CD4-positive, CD25-positive, alpha-beta regulatory T cell (primary cell): Measurements from ENCODE around the gene PARG. TPM values are rescaled to one million over a fixed set of nuclear protein-coding genes. Genes with fewer than 3 reads are reported as not detected.
"Not testable (repeated sequence)": the region's sequence is repeated elsewhere in the genome, so short reads cannot be mapped to it uniquely, and the experiment has no call there.

ENCODE experiments used
- ATAC-seq, 2 donors: fragments of 150-1000 bp; cut with Tn5 transposase; one replicate each; pipeline ENCODE4 v1.10.0; 2021; ENCODE audit warnings: low read depth in 2 of 2, moderate number of reproducible peaks in 2 of 2, moderate library complexity in 1 of 2
- DNase-seq, 3 donors: peaks; one replicate each; pipeline versions ENCODE4 v3.0.0 to v3.0.0-alpha.2; 2012 to 2022; ENCODE audit warnings: mixed read lengths in 1 of 3
- H3K27ac ChIP-seq: one replicate; pipeline ENCODE4 v1.7.0; 2013; ENCODE audit warnings: mild to moderate bottlenecking, low read length; ENCODE audit not compliant: insufficient read depth, poor library complexity, severe bottlenecking
- H3K27me3 ChIP-seq: one replicate; pipeline ENCODE4 v1.7.0; 2013; ENCODE audit warnings: low read length; ENCODE audit not compliant: control insufficient read depth, insufficient read depth
- H3K36me3 ChIP-seq: one replicate; pipeline ENCODE4 v1.7.0; 2013; ENCODE audit warnings: mild to moderate bottlenecking, low read length, moderate library complexity; ENCODE audit not compliant: control insufficient read depth, insufficient read depth
- H3K4me1 ChIP-seq: 2 replicates; pipeline ENCODE4 v1.7.0; 2013; ENCODE audit warnings: mild to moderate bottlenecking, low read length; ENCODE audit not compliant: insufficient read depth, control insufficient read depth, poor library complexity, severe bottlenecking
- H3K4me3 ChIP-seq: one replicate; pipeline ENCODE4 v1.7.0; 2013; ENCODE audit warnings: low read depth, mild to moderate bottlenecking, low read length, moderate library complexity
- H3K9me3 ChIP-seq, 2 experiments: 1 replicate in 1 of 2; 2 replicates in 1 of 2; pipeline ENCODE4 v1.7.0; 2013; ENCODE audit warnings: low read length in 2 of 2, mild to moderate bottlenecking in 1 of 2, moderate library complexity in 1 of 2; ENCODE audit not compliant: control insufficient read depth in 2 of 2
- H3K27ac Mint-ChIP-seq, 3 donors: one replicate each; pipeline ENCODE4 v1.8.0; 2020 to 2022; ENCODE audit warnings: mild to moderate bottlenecking in 3 of 3, mixed read lengths in 3 of 3, moderate library complexity in 2 of 3
- H3K27me3 Mint-ChIP-seq: one replicate; pipeline ENCODE4 v1.8.0; 2022; ENCODE audit warnings: mild to moderate bottlenecking, mixed read lengths
- H3K36me3 Mint-ChIP-seq: one replicate; pipeline ENCODE4 v1.8.0; 2020; ENCODE audit warnings: mixed read lengths
- H3K4me1 Mint-ChIP-seq, 4 donors: one replicate each; pipeline ENCODE4 v1.8.0; 2020 to 2022; ENCODE audit warnings: mixed read lengths in 4 of 4, mild to moderate bottlenecking in 1 of 4
- H3K4me3 Mint-ChIP-seq, 4 donors: one replicate each; pipeline ENCODE4 v1.8.0; 2020 to 2022; ENCODE audit warnings: mild to moderate bottlenecking in 4 of 4, mixed read lengths in 4 of 4, moderate library complexity in 3 of 4
- H3K9me3 Mint-ChIP-seq, 7 donors: one replicate each; pipeline ENCODE4 v1.8.0; 2020 to 2022; ENCODE audit warnings: mixed read lengths in 7 of 7, mild to moderate bottlenecking in 3 of 7, moderate library complexity in 2 of 7
- polyA plus RNA-seq, 4 donors: library from polyadenylated mRNA; unstranded; fragments of 300-500 nt; fragmentation: Illumina TruSeq; gene quantifications; one replicate each; pipeline ENCODE4 v1.2.3, GENCODE V29; 2021
- total RNA-seq: library from RNA; stranded (reverse); gene quantifications from one replicate; pipeline ENCODE4 v1.2.3, GENCODE V29; 2022

Gene PARG
- total and polyA plus RNA-seq, 5 donors from 2014 or later, result 9.7 to 30.4 (median 12.9) TPM

DNA sequence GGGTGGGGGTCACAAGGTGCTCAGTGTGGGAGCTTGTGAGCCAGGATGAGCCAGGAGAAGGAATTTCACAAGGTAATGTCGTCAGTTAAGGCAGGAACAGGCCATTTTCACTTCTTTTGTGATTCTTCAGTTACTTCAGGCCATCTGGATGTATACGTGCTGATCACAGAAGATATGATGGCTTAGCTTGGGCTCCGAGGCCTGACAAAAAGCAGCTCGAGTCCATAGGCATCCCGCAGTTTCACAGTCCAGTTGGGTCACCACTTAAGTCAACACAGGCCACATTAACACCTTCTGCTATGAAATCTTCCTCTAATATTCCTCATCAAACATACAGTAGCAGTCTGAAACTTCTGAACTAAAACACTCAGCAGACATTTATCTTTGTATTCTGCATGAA is 168.9 kb downstream of the PARG start:
- not testable (repeated sequence) for H3K4me3 ChIP-seq, H3K27ac ChIP-seq, H3K9me3 Mint-ChIP-seq, H3K4me3 Mint-ChIP-seq, H3K27me3 ChIP-seq, H3K9me3 ChIP-seq, DNase-seq, H3K27ac Mint-ChIP-seq, H3K36me3 Mint-ChIP-seq, H3K4me1 ChIP-seq, ATAC-seq, H3K36me3 ChIP-seq, H3K4me1 Mint-ChIP-seq
- peaks cover 33% of the 10 kb centered on the region for H3K27me3 Mint-ChIP-seq

DNA sequence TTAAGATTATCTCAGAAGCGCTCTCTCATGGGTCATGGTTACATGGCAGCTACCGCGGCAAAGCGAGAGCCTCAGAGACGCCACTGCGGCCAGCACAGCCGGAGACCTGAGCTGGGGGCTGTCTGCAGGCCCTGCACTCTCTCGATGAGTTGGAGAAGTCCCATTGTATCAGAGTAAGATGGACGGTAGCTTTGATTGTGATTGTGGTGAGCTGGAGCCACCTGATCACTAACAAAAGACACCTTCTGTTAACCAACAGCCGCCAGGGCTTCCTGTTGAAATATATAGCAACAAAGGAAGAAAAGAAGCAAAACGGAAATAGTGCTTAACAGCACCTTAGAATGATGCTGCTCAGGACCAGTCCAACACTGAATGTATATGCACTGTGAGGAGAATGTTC is 170.8 kb downstream of the PARG start:
- not testable (repeated sequence) for H3K4me1 Mint-ChIP-seq, H3K27me3 ChIP-seq, H3K4me3 ChIP-seq, H3K36me3 Mint-ChIP-seq, H3K27ac ChIP-seq, H3K27ac Mint-ChIP-seq, H3K36me3 ChIP-seq, H3K4me1 ChIP-seq, DNase-seq, H3K9me3 ChIP-seq, H3K9me3 Mint-ChIP-seq
- H3K4me3 Mint-ChIP-seq, result peak overlapping the region in 1 of 4 donors; percentile 14
- H3K27me3 Mint-ChIP-seq, result peaks cover 44% of the 10 kb centered on the region
- ATAC-seq, result peak in 1 of 2 donors; percentile 31

DNA sequence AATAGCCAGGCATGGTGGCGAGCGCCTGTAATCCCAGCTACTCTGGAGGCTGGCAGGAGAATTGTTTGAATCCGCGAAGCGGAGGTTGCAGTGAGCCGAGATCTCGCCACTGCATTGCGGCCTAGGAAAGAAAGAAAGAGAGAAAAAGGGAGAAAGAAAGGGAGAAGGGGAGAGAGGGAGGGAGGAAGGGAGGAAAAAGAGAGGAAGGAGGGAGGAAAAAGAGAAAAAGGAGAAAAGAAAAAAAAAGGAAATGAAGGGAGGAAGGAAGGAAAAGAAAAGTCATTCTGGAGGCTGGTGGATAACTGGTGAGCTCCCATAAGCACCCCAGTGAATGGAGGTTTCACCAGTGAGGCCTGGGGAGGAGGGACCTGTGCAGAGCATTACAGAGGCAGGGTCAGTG is 172.1 kb downstream of the PARG start:
- ATAC-seq (no peak), DNase-seq (no peak)
- Mint-ChIP-seq H3K4me3 (no peak overlapping the region), H3K36me3 (no peaks in the 10 kb centered on the region), H3K27me3 (peaks cover 50% of the 10 kb centered on the region), H3K27ac (no peak overlapping the region), H3K4me1 (no peaks in the 10 kb centered on the region), H3K9me3 (peaks cover 0 to 6% (median 4%) of the 10 kb centered on the region in 7 donors)
- no peaks in the 10 kb centered on the region for H3K4me1 ChIP-seq
- H3K4me3 ChIP-seq, result no peak overlapping the region
- peaks cover 5 to 6% of the 10 kb centered on the region in 2 experiments for H3K9me3 ChIP-seq
- H3K27me3 ChIP-seq, result peaks cover 4% of the 10 kb centered on the region
- H3K36me3 ChIP-seq, result no peaks in the 10 kb centered on the region
- H3K27ac ChIP-seq, result no peak overlapping the region

DNA sequence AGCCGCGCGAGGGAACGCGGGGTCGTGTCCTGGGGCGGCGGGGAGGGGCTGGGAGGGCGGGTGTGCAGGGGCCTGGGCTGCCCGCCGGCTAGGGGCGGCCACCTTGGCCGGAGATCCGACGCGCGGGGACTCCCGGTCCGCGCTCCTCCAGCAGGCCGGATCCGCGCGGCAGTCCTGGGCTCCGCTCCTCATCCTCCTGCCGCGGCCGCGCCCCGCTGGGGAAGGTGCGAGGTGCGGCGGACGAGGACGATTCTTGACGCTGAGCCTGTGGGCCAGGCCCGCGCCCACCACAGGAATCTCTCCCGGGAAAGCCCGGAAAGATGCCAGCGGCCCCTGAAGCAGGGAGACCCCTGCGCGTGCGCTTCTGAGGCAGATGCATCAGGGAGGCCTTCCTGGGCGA is 173.1 kb downstream of the PARG start:
- ATAC-seq (no peak), DNase-seq (no peak)
- no peaks in the 10 kb centered on the region for H3K36me3 Mint-ChIP-seq
- Histone ChIP-seq H3K4me3 (no peak overlapping the region), H3K27me3 (peaks cover 4% of the 10 kb centered on the region), H3K36me3 (no peaks in the 10 kb centered on the region), H3K4me1 (no peaks in the 10 kb centered on the region), H3K27ac (no peak overlapping the region), H3K9me3 (peaks cover 5 to 6% of the 10 kb centered on the region in 2 experiments)
- H3K9me3 Mint-ChIP-seq, result peaks cover 0 to 6% (median 5%) of the 10 kb centered on the region in 7 donors
- H3K4me3 Mint-ChIP-seq, result no peak overlapping the region
- H3K27me3 Mint-ChIP-seq, result peaks cover 50% of the 10 kb centered on the region
- H3K4me1 Mint-ChIP-seq, result no peaks in the 10 kb centered on the region
- no peak overlapping the region for H3K27ac Mint-ChIP-seq

DNA sequence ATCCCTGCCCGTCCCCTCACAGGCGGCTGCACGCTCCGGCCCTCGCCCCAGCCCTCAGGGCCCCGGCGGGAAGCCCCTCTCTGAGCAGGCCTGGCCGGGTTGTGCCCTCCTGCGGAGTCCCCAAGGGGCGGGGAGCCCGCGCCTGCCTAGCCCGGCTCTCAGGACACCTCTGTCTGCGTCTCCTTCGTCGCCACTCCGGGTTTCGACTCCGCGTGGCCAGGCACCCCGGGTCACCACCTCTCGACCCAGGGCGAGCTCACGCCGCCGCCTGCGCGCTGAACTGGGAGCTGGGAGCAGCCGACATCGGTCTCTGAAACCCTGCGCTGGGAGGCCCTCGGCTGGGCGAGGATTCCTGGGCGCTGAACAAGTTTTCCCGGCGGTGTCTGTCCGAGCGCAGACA is 173.5 kb downstream of the PARG start:
- DNase-seq, result no peak
- Mint-ChIP-seq H3K4me3 (no peak overlapping the region), H3K36me3 (no peaks in the 10 kb centered on the region), H3K27ac (no peak overlapping the region), H3K9me3 (peaks cover 1 to 7% (median 5%) of the 10 kb centered on the region in 7 donors), H3K27me3 (peaks cover 52% of the 10 kb centered on the region), H3K4me1 (no peaks in the 10 kb centered on the region)
- H3K4me1 ChIP-seq, result no peaks in the 10 kb centered on the region
- no peak for ATAC-seq
- H3K27me3 ChIP-seq, result peaks cover 4% of the 10 kb centered on the region
- peaks cover 5 to 6% of the 10 kb centered on the region in 2 experiments for H3K9me3 ChIP-seq
- no peak overlapping the region for H3K4me3 ChIP-seq
- no peak overlapping the region for H3K27ac ChIP-seq
- H3K36me3 ChIP-seq, result no peaks in the 10 kb centered on the region

Other genes starting within 250 kb of the PARG start
- gene OGDHL, start 179.7 kb downstream of the PARG start, total RNA-seq, result not detected
- not detected for gene OGDHL, start 179.7 kb downstream of the PARG start, polyA plus RNA-seq
- 30.0 TPM for gene TIMM23B, start within 50 bp of the PARG start, total RNA-seq
- 1 to 10 TPM; 8.1 to 9.2 (median 8.4) TPM for gene TIMM23B, start within 50 bp of the PARG start, polyA plus RNA-seq
- gene AGAP6, start 46.4 kb upstream of the PARG start, total RNA-seq, result 18.9 TPM
- 1 to 10 TPM in 1 of 4 donors, under 1 TPM in 3; 0.26 to 1.6 (median 0.67) TPM for gene AGAP6, start 46.4 kb upstream of the PARG start, polyA plus RNA-seq
- 65.4 TPM for gene WASHC2A, start 125.9 kb upstream of the PARG start, total RNA-seq
- gene WASHC2A, start 125.9 kb upstream of the PARG start, polyA plus RNA-seq, result 10 to 100 TPM; 10.5 to 18.0 (median 16.5) TPM